Heart right ventricle (tissue), 16 donors: Measurements from ENCODE around the gene NHS. TPM values are rescaled to one million over a fixed set of nuclear protein-coding genes. Genes with fewer than 3 reads are reported as not detected.
A peak's percentile ranks its signal among the peaks of the same experiment; 100 is the strongest.

Source experiments
- ATAC-seq, 8 donors: fragments of 200-7000 bp; cut with Tn5 transposase; one replicate each; pipeline ENCODE4 v1.9.1; 2020; ENCODE audit warnings: mild to moderate bottlenecking in 8 of 8, moderate library complexity in 8 of 8, moderate number of reproducible peaks in 1 of 8
- DNase-seq, 2 donors: peaks; one replicate each; pipeline ENCODE4 v3.0.0-alpha.2; 2020
- H3K27ac ChIP-seq, 10 donors: fragments of 200-600 bp; sonication (generic) in 2 of 10; one replicate each; pipeline versions ENCODE4 v1.5.0 to v1.8.0; 2020 to 2022; ENCODE audit warnings: mild to moderate bottlenecking in 3 of 10
- H3K27me3 ChIP-seq, 7 donors: fragments of 200-600 bp; one replicate each; pipeline ENCODE4 v1.8.0; 2021 to 2022; ENCODE audit warnings: mild to moderate bottlenecking in 2 of 7
- H3K36me3 ChIP-seq, 9 donors: fragments of 200-600 bp; sonication (generic) in 1 of 9; one replicate each; pipeline versions ENCODE4 v1.5.0 to v1.8.0; 2020 to 2022; ENCODE audit warnings: mild to moderate bottlenecking in 2 of 9
- H3K4me1 ChIP-seq, 9 donors: fragments of 200-600 bp; sonication (generic) in 1 of 9; one replicate each; pipeline versions ENCODE4 v1.5.0 to v1.8.0; 2020 to 2022; ENCODE audit warnings: mild to moderate bottlenecking in 4 of 9
- H3K4me3 ChIP-seq, 10 donors: fragments of 200-600 bp; sonication (generic) in 2 of 10; one replicate each; pipeline versions ENCODE4 v1.5.0 to v1.8.0; 2020 to 2022; ENCODE audit warnings: mild to moderate bottlenecking in 7 of 10, moderate library complexity in 2 of 10
- H3K9me3 ChIP-seq, 11 donors: fragments of 200-600 bp in 10 of 11; sonication (generic) in 2 of 11; one replicate each; pipeline versions ENCODE4 v1.5.0 to v1.8.0; 2013 to 2022; ENCODE audit warnings: mild to moderate bottlenecking in 2 of 11, control low read depth in 1 of 11, moderate library complexity in 1 of 11
- WGBS, 2 donors: extraction: QIAGEN DNeasy Blood & Tissue Kit; methylation state at CpG; one replicate each; pipeline ENCODE4 v1.1.7; 2013; ENCODE audit warnings: inconsistent platforms in 1 of 2; 5-methylcytosine and 5-hydroxymethylcytosine counted together
- intact Hi-C, 10 donors: fragments of 100-400 bp; cut with DNase I; formaldehyde crosslinking; loops; one replicate each; pipeline versions ENCODE4 v1.11.1 to v1.14.2; 2022
- polyA plus RNA-seq, 2 donors: library from polyadenylated mRNA; stranded (reverse); fragments of 200-250 nt; gene quantifications; one replicate each; pipeline ENCODE4 v1.2.3, GENCODE V29; 2013
- total RNA-seq, 10 donors: library from RNA; stranded (reverse); fragmentation: NEBNext Ultra II Directional in 3 of 10; extraction: Animal tissue kit (Norgen Biotek cat#: 25700) in 3 of 10; gene quantifications; one replicate each; pipeline versions ENCODE4 v1.2.1 to v1.2.4, GENCODE V29; 2021 to 2023
- TF ChIP-seq, protein P1 (sequence below), 9 donors: fragments of 200-600 bp; sonication (generic) in 2 of 9; IDR thresholded peaks; one replicate each; pipeline versions ENCODE4 v1.5.0 to v1.8.0; 2021 to 2022; ENCODE audit warnings: antibody characterized with exemption in 9 of 9, mild to moderate bottlenecking in 5 of 9, moderate library complexity in 1 of 9
- donor health status: Arrhythmogenic right ventricular cardiomyopathy.
- donor health status: ischemic (EF 13 %, LVEDD 7.1; RV severe dilation, severe dysfunction).
- donor health status: healthy with polysubstance abuse.
- donor health status: DM: no; HTN: yes; CAD: no.
- donor health status: DM: no; HTN: no; CAD: no.
- donor health status: ischemic (EF 25% LVEDD 6.9; RV normal size, moderate dysfunction).
- donor health status: ischemic (EF 25% LVEDD 5.7; RV mildly dilated, moderate dysfunction).
- donor health status: healthy.
- donor health status: DM: yes; HTN: yes; CAD: no.
- donor health status: Ischemic cardiomyopathy.
- donor health status: ischemic (EF 35%, LVEDD 5.7; RV mildly dilated, moderate dysfunction).
- donor health status: nonischemic (EF 11% LVEDD 7.7; RV severe dilation, severe dysfunction).
- donor health status: DM: yes; HTN: yes; CAD: no.
- donor health status: PGD.
- donor health status: ischemic (EF 29% LVEDD 5.4; RV normal size, mild dysfunction).
- donor health status: nonischemic (EF 23%, LVEDD 6.1; RV moderate dilation, normal function).

Gene NHS
- total and polyA plus RNA-seq, 12 donors: 0.20 to 2.7 (median 1.2) TPM

GRCh38 chrX:17737986-17738713 is 363.1 kb downstream of the NHS start:
- TF ChIP-seq, protein P1, sequence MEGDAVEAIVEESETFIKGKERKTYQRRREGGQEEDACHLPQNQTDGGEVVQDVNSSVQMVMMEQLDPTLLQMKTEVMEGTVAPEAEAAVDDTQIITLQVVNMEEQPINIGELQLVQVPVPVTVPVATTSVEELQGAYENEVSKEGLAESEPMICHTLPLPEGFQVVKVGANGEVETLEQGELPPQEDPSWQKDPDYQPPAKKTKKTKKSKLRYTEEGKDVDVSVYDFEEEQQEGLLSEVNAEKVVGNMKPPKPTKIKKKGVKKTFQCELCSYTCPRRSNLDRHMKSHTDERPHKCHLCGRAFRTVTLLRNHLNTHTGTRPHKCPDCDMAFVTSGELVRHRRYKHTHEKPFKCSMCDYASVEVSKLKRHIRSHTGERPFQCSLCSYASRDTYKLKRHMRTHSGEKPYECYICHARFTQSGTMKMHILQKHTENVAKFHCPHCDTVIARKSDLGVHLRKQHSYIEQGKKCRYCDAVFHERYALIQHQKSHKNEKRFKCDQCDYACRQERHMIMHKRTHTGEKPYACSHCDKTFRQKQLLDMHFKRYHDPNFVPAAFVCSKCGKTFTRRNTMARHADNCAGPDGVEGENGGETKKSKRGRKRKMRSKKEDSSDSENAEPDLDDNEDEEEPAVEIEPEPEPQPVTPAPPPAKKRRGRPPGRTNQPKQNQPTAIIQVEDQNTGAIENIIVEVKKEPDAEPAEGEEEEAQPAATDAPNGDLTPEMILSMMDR (IDR thresholded peaks at IDR 0.05): no peak
- peak; percentile 12 to 17 for DNase-seq
- intact Hi-C loops: no loop called here
- peak in 5 of 8 donors; percentile 21 to 44 (median 39) for ATAC-seq
- peaks cover 0 to 13% (median 7%) of the 10 kb centered on the region in 9 donors for H3K4me1 ChIP-seq
- 1 to 4% methylated on average over 31 to 45 of the region's 45 CpGs for WGBS, 2 donors
- H3K4me3 ChIP-seq: peak overlapping the region; percentile 50 to 78 (median 68)
- no peaks in the 10 kb centered on the region for H3K36me3 ChIP-seq
- no peaks in the 10 kb centered on the region for H3K9me3 ChIP-seq
- peaks cover 0 to 56% (median 0%) of the 10 kb centered on the region in 7 donors for H3K27me3 ChIP-seq
- peak overlapping the region; percentile 82 to 91 (median 89) for H3K27ac ChIP-seq

DNA sequence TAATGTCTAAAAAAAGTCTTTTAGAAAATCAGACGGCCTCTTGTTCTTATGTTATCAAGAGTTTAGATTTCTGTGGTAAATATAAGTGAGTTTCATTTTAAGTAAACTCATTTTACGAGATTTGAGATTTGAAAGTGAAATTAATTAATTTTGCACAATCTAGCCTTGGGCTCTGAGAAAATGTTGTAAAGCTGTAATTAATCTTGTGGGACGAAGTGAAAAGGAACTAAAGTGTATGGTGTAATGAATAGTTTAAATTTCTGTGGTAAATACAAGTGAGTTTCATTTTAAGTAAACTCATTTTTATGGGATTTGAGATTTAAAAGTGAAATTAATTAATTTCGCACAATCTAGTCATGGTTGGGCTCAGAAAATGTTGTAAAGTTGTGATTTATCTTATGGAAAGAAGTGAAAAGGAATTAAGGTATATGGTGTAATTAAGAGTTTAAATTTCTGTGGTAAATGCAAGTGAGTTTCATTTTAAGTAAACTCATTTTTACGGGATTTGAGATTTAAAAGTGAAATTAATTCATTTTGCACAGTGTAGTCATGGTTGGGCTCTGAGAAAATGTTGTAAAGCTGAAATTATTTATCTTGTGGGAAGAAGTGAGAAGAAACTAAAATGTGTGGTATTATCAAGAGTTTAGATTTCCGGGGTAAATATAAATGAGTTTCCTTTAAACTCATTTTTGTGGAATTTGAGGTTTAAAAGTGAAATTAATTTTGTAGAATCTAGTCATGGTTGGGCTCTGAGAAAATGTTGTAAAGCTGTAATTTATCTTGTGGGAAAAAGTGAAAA is 363.9 kb downstream of the NHS start:
- Histone ChIP-seq H3K4me3 (peak overlapping the region; percentile 50 to 78 (median 68)), H3K27ac (peak overlapping the region in 5 of 10 donors; percentile 86 to 91 (median 91)), H3K27me3 (peaks cover 0 to 63% (median 0%) of the 10 kb centered on the region in 7 donors), H3K36me3 (no peaks in the 10 kb centered on the region), H3K9me3 (no peaks in the 10 kb centered on the region), H3K4me1 (peaks cover 0 to 13% (median 7%) of the 10 kb centered on the region in 9 donors)
- TF ChIP-seq, protein P1 (IDR thresholded peaks at IDR 0.05): no peak
- DNase-seq (no peak), ATAC-seq (no peak)
- 50 to 62% methylated on average over 6 of the region's 6 CpGs for WGBS, 2 donors
- intact Hi-C loops: no loop called here

DNA sequence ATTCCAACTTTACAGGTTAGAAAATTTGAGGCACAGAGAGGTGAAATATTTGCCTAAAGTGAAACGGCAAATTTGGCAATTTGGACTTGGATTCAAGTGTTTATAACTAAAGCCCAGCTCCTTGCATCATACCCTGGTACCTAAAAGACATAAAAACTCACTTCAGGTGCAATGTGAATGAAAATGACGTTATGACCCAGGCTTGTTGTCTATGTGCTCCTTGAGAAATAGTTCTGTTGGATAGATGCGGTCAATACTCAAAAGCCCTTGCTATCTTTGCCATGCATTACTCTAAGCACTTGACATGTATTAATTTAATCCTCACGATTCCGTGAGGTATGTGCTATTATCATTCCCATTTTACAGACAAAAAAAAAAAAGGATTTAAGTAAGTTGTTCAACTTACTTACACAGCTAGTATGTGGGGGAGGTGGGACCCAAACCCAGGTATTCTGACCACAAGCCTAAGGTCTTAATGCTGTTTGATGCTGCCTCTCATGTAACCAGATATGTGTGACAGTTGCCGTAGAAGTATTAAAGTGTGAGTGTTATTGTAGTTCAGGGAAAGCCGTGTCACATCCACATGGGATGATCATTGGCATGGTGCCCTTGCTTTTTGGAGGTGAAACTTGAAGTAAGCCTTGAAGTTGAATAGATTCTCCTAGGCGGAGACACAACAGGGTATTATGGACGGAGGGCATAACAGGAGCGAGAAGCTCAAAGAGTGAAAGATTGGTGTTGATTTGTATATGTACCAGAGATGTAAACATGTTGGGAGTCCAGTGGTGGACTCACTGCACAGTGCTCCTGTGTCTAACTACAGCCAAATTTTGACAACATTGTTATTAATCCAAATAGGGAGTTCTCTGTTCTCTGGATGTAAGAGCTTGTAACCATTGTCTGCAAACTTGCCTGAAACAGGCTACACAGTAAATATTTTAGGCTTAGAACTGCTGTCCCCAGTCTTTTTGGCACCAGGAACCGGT is 365.4 kb downstream of the NHS start:
- intact Hi-C loops: no loop called here
- H3K9me3 ChIP-seq: no peaks in the 10 kb centered on the region
- no peaks in the 10 kb centered on the region for H3K36me3 ChIP-seq
- H3K27me3 ChIP-seq: peaks cover 0 to 62% (median 0%) of the 10 kb centered on the region in 7 donors
- no peak overlapping the region for H3K27ac ChIP-seq
- 82 to 84% methylated on average over 11 of the region's 11 CpGs for WGBS, 2 donors
- ATAC-seq (no peak), DNase-seq (no peak)
- peaks cover 0 to 19% (median 7%) of the 10 kb centered on the region in 9 donors for H3K4me1 ChIP-seq
- TF ChIP-seq, protein P1 (IDR thresholded peaks at IDR 0.05): no peak
- no peak overlapping the region for H3K4me3 ChIP-seq
